Upper lobe of left lung (tissue), 4 donors: ENCODE data around the gene SCAI.

Experiments used
- CTCF ChIP-seq, 6 experiments: fragments of 450-650 bp in 4 of 6; fragments of 200-600 bp in 2 of 6; sonication (generic) in 2 of 6; IDR thresholded peaks; one replicate each; pipeline ENCODE4 v1.5.1; 2016 to 2019; ENCODE audit warnings: antibody characterized with exemption in 6 of 6
- POLR2A ChIP-seq, 4 donors: fragments of 450-650 bp; IDR thresholded peaks; one replicate each; pipeline ENCODE4 v1.5.1; 2016 to 2017; ENCODE audit warnings: antibody characterized with exemption in 4 of 4, mild to moderate bottlenecking in 2 of 4

GRCh38 chr9:125189011-125189360, 45.7 kb upstream of the SCAI start:
- TF ChIP-seq POLR2A (IDR thresholded peaks at IDR 0.05) (no peak), CTCF (IDR thresholded peaks at IDR 0.05) (no peak)
